GM21786 (cell line): ENCODE measurements around the gene ANKRD35.

Source experiments
- ATAC-seq: cut with Tn5 transposase; IDR thresholded peaks from one replicate; pipeline ENCODE4 v1.9.1; 2021; ENCODE audit not compliant: unreplicated experiment

The ANKRD35 gene

GRCh38 chr1:145893306-145894055 is 7.8 kb upstream of the ANKRD35 start:
- ATAC-seq, result no peak

GRCh38 chr1:145892486-145893087 is 6.9 kb upstream of the ANKRD35 start:
- no peak for ATAC-seq

DNA sequence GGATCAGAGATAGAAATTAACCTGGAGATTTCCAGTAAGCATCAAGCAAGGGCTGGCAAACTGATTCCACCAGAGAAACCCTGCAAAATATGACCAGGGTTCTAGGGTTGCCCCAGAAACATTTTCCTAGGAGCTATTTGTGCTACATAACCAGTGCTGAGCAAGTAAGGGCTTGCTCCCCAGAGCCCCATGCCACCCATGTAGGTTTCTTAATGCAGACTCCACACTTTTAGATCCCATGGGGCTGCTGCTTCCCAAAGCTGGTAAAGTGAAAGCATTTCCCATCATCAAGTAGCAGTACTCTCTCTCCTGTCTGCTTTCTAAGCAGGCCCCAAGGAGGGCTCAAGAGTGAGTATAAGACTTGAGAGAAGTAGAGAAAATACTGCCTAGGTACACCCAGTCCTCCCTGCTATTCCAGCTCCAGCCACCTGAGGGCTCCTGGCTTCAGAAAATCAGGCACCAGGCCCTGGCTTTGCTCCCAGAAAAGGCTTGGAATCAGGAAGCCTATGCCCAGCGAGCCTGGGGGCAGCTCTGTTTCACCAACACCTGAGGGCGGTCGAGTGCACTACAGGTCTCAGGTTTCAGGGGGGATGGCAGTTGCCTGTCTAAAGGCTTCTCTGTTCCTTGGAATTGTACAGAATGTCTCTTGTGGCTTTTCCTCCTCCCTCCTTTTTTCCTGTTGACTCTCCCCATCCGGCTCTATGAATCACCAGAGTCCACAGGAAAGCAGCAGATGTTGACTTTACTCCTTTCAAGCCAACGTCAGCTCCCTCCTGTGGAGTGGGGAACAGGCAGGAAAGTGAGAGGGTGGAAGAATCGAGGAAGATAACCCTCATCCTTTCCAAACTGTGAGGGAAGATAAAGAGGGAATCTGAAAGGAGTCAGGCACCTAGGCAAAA is 6.2 kb upstream of the ANKRD35 start:
- ATAC-seq, result no peak

DNA sequence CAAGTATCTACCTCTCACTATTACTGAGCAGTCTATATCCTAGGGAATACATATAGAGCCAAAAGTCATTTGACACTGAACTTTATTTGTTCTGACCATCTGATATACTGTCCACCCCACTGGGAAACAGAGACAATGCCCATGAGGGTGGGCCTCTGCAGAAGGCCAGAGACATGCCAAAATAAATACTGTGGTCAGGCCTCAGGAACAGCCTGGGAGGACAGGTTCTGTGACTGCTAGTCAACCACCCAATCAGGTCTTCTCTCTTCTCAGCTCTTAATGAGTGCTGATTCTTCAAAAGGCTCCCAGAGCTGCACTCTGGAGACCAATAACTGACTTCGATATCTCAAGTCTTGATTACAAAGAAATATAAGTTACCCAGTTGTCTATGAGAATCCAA is 5.5 kb upstream of the ANKRD35 start:
- ATAC-seq, result no peak

- no peak for ATAC-seq
These were observed 4.1 kb upstream of the ANKRD35 start for GRCh38 chr1:145889722-145890121.

- ATAC-seq, result no peak
These were observed 2.0 kb upstream of the ANKRD35 start for GRCh38 chr1:145887631-145888030.

DNA sequence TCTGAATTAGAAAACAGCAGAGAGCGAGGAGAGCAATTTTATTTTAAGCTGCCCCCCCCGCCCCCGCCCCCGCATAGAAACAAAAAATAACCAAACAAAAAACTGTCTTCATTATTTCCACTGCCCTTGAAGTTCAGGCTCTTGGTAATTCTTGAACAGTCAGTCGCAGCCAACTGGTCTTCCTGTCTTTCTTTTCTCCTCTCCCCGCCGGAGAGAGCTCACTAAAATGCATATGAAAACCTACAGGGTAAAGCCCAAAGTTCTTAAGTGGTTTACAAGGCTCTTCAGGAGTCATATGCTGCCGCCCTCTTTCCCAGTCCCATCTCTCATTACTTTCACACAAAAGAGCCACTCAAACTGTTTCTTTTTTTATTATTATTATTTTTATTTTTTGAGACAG is 1.1 kb upstream of the ANKRD35 start:
- no peak for ATAC-seq

GRCh38 chr1:145886390-145886789 is 724 bp upstream of the ANKRD35 start:
- ATAC-seq, result no peak

DNA sequence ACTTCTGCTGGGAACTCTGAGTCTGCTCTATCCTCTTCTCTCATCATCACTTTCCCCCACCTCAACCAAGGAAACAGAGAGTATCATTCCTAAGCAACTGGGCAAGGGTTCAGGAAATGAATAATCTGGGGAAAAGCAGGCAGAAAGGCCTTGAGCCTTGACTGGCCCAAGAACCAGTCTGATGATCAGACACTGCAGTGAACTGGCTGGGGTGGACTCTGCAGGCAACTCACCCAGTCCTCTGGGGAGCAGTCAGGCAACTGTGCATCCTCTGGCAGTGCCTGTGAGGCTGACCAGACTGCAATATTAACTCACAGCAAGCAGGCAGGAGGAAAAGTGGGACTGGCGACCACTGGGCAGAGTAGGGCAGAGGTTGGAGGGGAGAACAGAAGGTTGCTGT is 991 bp downstream of the ANKRD35 start:
- no peak for ATAC-seq

GRCh38 chr1:145879775-145880174 is 5.9 kb downstream of the ANKRD35 start:
- no peak for ATAC-seq

GRCh38 chr1:145878724-145879123 is 6.9 kb downstream of the ANKRD35 start:
- no peak for ATAC-seq

DNA sequence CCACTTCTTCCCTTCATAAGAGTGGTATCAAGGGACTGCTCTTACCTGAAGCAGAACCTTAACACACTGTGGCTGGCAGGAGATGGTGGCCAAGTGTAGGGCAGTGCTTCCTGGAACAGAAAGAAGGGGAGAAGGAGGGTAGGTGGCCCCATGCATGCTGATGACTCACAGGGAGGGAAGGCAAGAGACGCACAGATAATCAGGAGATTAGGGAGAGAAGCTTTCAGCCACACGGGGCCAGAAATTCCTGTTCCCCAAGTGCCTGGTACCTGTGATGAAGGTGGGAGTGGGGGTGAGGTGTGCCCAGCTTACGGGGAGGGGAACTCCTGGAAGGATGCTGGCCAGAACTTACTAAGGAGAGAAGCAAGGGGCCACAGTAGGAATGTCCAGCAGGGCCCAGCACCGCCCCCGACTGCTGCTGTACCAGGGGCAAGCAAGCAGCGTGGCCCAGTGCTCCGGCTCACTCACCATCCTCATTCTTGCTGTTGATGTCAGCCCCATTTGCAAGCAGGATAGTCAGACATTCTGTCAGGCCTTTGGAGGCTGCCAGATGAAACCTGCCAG is 7.7 kb downstream of the ANKRD35 start:
- ATAC-seq, result no peak

- no peak for ATAC-seq
These were observed 11.0 kb downstream of the ANKRD35 start for GRCh38 chr1:145874646-145875045.

GRCh38 chr1:145871994-145872924 is 13.4 kb downstream of the ANKRD35 start:
- ATAC-seq, result no peak

GRCh38 chr1:145868232-145868631 is 17.4 kb downstream of the ANKRD35 start:
- ATAC-seq, result no peak

DNA sequence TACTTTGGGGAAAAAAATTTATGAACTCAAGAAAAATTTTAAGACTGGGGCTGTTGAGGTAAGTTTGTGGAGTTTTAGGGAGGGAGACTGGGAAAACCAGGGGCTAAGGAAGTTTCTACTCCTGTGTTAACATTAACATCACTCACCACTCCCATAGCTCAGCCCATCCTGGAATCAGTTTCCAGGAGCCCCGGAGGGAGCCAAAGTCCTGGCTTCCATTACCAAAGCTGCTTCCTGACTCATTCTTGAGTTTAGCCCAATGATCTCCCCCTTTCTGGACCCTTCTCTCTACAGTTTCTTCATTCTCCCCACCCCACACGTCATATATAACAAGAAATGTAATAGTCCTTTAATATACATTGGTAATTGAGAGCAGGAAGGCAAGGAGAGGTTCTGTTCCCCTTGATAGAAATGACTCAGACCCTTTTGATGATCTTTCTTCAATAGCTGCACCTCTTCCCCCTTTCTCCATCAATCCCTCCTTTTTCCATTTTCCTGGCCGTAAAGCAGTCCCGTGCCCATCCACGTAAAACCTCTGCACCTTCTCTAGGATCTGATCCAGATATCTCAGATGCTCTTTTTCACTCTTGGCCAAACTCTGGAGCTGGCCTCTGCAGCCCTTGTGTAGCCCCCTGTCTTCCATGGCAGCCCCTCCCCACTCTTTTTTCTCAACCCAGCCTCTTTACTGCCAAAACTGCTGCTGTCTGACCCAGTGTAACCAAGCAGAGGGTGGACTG is 22.2 kb downstream of the ANKRD35 start:
- ATAC-seq, result no peak

GRCh38 chr1:145859491-145860023 is 26.1 kb downstream of the ANKRD35 start:
- peak; percentile 75 for ATAC-seq

DNA sequence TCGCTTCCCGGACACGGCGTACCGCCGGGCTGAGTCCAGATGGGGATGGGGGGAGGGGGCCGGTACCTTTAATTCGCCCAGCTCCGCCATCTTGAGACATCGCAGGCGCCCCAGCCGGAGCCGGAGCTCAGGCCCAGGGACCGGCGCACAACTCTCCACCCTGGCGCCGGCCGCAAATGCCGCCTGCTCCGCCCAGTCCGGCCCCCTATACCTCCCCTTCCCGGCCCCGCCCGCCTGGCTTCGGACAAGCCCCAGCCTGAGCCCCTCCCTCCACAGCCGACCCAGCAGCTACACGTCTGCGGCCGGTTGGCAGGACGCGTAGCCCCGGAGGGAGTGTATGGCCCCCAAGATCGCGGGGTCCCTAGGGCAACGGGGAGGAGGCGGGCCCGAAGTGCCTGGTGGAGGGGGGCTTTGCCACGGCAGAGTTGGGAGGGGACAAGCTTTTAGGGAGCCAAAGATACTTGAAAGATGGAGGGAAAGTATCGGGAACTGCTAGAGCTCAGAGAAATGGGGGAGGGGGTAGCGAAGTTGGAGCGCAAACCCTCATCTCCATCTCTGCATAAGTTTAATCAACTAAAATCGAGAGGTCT is 26.7 kb downstream of the ANKRD35 start, which contains the start of gene PIAS3:
Gene PIAS3 (minus strand): TSS at position 181 of the 590 bp plus-strand sequence. CDS start 91 bp downstream, at position 90.
- peak; percentile 80 for ATAC-seq
